PFSK-1 (cell line): ENCODE data around the gene NKX2-3.

Experiments used
- POLR2AphosphoS5 ChIP-seq: IDR thresholded peaks from 2 replicates; pipeline ENCODE4 v1.6.1; 2012; ENCODE audit warnings: low read depth, mild to moderate bottlenecking, control low read depth, low read length, moderate library complexity
- SIN3A ChIP-seq: IDR thresholded peaks from 2 replicates; pipeline ENCODE4 v1.6.1; 2012; ENCODE audit warnings: mild to moderate bottlenecking, low read length, moderate library complexity, borderline replicate concordance; ENCODE audit not compliant: insufficient read depth

DNA sequence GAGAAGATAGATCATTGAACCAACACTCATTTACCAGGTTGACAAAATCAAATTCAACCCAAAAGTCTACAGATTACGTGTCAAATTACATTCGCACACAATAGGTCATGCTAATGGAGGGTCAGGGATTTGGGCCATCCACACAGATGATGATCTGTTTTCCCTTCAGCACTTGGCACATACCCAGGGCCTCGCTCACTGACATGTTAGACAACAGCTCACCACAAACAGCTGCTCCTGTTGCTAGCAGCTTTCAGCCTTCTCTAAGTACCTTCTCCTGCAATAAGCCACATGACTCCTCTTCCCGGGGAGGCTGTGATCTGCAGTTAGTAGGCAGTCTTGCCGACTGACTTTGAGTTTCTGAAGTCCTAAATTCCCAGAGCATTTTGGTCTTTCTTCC, 18.4 kb downstream of the NKX2-3 start:
- TF ChIP-seq POLR2AphosphoS5 (no peak), SIN3A (no peak)
